GM12878 (cell line): ENCODE measurements around the gene GPR39. TPM values are rescaled to one million over a fixed set of nuclear protein-coding genes. Genes with fewer than 3 reads are reported as not detected.

Experiments
- ATAC-seq: fragments of 200-7000 bp; cut with Tn5 transposase; 3 replicates; pipeline ENCODE4 v1.9.1; 2020; ENCODE audit warnings: mild to moderate bottlenecking, moderate library complexity
- BruUV-seq: library from RNA; stranded (reverse); fragments of 400-500 nt; replicated peaks from 2 replicates; lab custom pipeline; 2021; lab: Mats Ljungman, UMichigan
- CTCF ChIA-PET: fragments of 300-600 bp; sonication (Branson Sonifier 250); formaldehyde crosslinking; extraction: SDS; loops from one replicate; lab custom pipeline; 2021; ENCODE audit warnings: inconsistent platforms; lab: Yijun Ruan, JAX
- POLR2A ChIA-PET: fragments of 350-600 bp; formaldehyde crosslinking; extraction: SDS; loops from one replicate; lab custom pipeline; 2021; ENCODE audit warnings: inconsistent platforms; lab: Charles Lee
- RAD21 ChIA-PET: fragments of 300-600 bp; sonication (Branson Sonifier 250); formaldehyde crosslinking; loops from one replicate; lab custom pipeline; 2023; ENCODE audit warnings: antibody characterized with exemption; ENCODE audit not compliant: unreplicated experiment; lab: Charles Lee
- SMC1A ChIA-PET: fragments of 300-600 bp; sonication (Branson Sonifier 250); formaldehyde crosslinking; loops from one replicate; lab custom pipeline; 2023; ENCODE audit not compliant: unreplicated experiment, uncharacterized antibody; lab: Charles Lee
- DNase-seq: peaks from one replicate; pipeline ENCODE4 v3.0.0-alpha.2; 2011; ENCODE audit warnings: low read depth, low spot score
- FAIRE-seq: peaks from 3 replicates; lab custom pipeline; 2011; peaks lifted over from hg19 to GRCh38; lab: Jason Lieb, UNC
- H2AFZ ChIP-seq: 2 replicates; pipeline ENCODE4 v1.6.0; 2011; ENCODE audit warnings: low read depth, low read length, control low read depth; ENCODE audit not compliant: control insufficient read depth
- H3K27ac ChIP-seq: 2 replicates; pipeline ENCODE4 v1.5.1; 2011; ENCODE audit warnings: control low read depth; ENCODE audit not compliant: control insufficient read depth, insufficient read depth
- H3K27me3 ChIP-seq, 2 experiments: replicated peaks in 1 of 2; 2 replicates each; pipeline versions ENCODE4 v1.6.0 to v1.6.1; 2011; ENCODE audit warnings: low read length in 1 of 2; ENCODE audit not compliant: control insufficient read depth in 2 of 2, insufficient read depth in 2 of 2
- H3K36me3 ChIP-seq, 2 experiments: 2 replicates each; pipeline ENCODE4 v1.5.1; 2011; ENCODE audit warnings: low read length in 1 of 2; ENCODE audit not compliant: control insufficient read depth in 2 of 2, insufficient read depth in 2 of 2
- H3K4me1 ChIP-seq: 2 replicates; pipeline ENCODE4 v1.6.1; 2011; ENCODE audit warnings: mild to moderate bottlenecking, low read length, moderate library complexity, mixed read lengths; ENCODE audit not compliant: control insufficient read depth, insufficient read depth
- H3K4me2 ChIP-seq: 2 replicates; pipeline ENCODE4 v1.6.0; 2011; ENCODE audit warnings: control low read depth; ENCODE audit not compliant: control insufficient read depth, insufficient read depth
- H3K4me3 ChIP-seq: fragments of 200-600 bp; sonication (generic); 2 replicates; pipeline ENCODE4 v1.5.1; 2016
- H3K79me2 ChIP-seq: 2 replicates; pipeline ENCODE4 v1.6.0; 2011; ENCODE audit warnings: low read length; ENCODE audit not compliant: control insufficient read depth, insufficient read depth
- H3K9ac ChIP-seq: 2 replicates; pipeline ENCODE4 v1.8.0; 2011; ENCODE audit warnings: low read length, control low read depth, mixed read lengths; ENCODE audit not compliant: control insufficient read depth, insufficient read depth
- H3K9me3 ChIP-seq: replicated peaks from 3 replicates; pipeline ENCODE4 v1.5.1; 2011; ENCODE audit warnings: mild to moderate bottlenecking, low read length; ENCODE audit not compliant: control insufficient read depth, insufficient read depth
- H4K20me1 ChIP-seq: 2 replicates; pipeline ENCODE4 v1.6.0; 2011; ENCODE audit not compliant: control insufficient read depth, insufficient read depth
- CREB1 ChIP-seq: IDR thresholded peaks from 2 replicates; pipeline ENCODE4 v1.6.1; 2012; ENCODE audit warnings: low read depth, mild to moderate bottlenecking, inconsistent platforms
- E4F1 ChIP-seq: fragments of 450-650 bp; IDR thresholded peaks from 2 replicates; pipeline ENCODE4 v1.6.1; 2018; ENCODE audit warnings: borderline replicate concordance, mild to moderate bottlenecking; ENCODE audit not compliant: partially characterized antibody
- EGR1 ChIP-seq, 2 experiments: IDR thresholded peaks; 1 replicate in 1 of 2; 2 replicates in 1 of 2; pipeline ENCODE4 v1.6.1; 2011 to 2012; ENCODE audit warnings: low read depth in 2 of 2, low read length in 2 of 2, borderline replicate concordance in 1 of 2, mild to moderate bottlenecking in 1 of 2, moderate library complexity in 1 of 2
- ETV6 ChIP-seq, 2 experiments: fragments of 450-650 bp in 1 of 2; IDR thresholded peaks in 1 of 2; conservative IDR thresholded peaks in 1 of 2; 2 replicates each; pipeline ENCODE4 v1.6.1; 2014; ENCODE audit warnings: antibody characterized with exemption in 1 of 2, borderline replicate concordance in 1 of 2, low read depth in 1 of 2, mild to moderate bottlenecking in 1 of 2, moderate library complexity in 1 of 2
- HCFC1 ChIP-seq: fragments of 150-350 bp; IDR thresholded peaks from 2 replicates; pipeline ENCODE4 v1.6.1; 2014; ENCODE audit warnings: low read length
- PAX8 ChIP-seq: fragments of 450-650 bp; IDR thresholded peaks from 2 replicates; pipeline ENCODE4 v1.6.1; 2017; ENCODE audit warnings: mild to moderate bottlenecking, moderate library complexity
- SMAD5 ChIP-seq: IDR thresholded peaks from 2 replicates; pipeline ENCODE4 v1.6.1; 2016; ENCODE audit warnings: antibody characterized with exemption, low read depth
- STAT1 ChIP-seq: fragments of 450-650 bp; conservative IDR thresholded peaks from 2 replicates; pipeline ENCODE4 v1.6.1; 2014; ENCODE audit warnings: antibody characterized with exemption, mild to moderate bottlenecking
- SUZ12 ChIP-seq: fragments of 200-600 bp; sonication (generic); IDR thresholded peaks from one replicate; pipeline ENCODE4 v1.6.1; 2018; ENCODE audit warnings: antibody characterized with exemption, mild to moderate bottlenecking; ENCODE audit not compliant: unreplicated experiment
- YBX1 ChIP-seq: fragments of 450-650 bp; IDR thresholded peaks from 2 replicates; pipeline ENCODE4 v1.6.1; 2016; ENCODE audit warnings: antibody characterized with exemption
- ZNF687 ChIP-seq: fragments of 450-650 bp; IDR thresholded peaks from 2 replicates; pipeline ENCODE4 v1.6.1; 2017; ENCODE audit warnings: mild to moderate bottlenecking, moderate library complexity
- WGBS: methylation state at CpG from one replicate; pipeline ENCODE4 v1.1.6; 2016; ENCODE audit warnings: low lambda C conversion rate; ENCODE audit not compliant: insufficient replicate concordance, insufficient coverage; ENCODE audit errors: missing lambda C conversion rate; 5-methylcytosine and 5-hydroxymethylcytosine counted together
- in situ Hi-C: fragments of 300-500 bp; cut with MboI; formaldehyde crosslinking; loops from 9 replicates; pipeline ENCODE4 v1.14.3; 2018; ENCODE audit warnings: mixed read lengths
- intact Hi-C: fragments of 100-400 bp; cut with micrococcal nuclease; formaldehyde crosslinking; loops from one replicate; pipeline ENCODE4 v1.14.2; 2022; ENCODE audit not compliant: unreplicated experiment
- polyA plus RNA-seq, 11 experiments: library from polyadenylated mRNA; depleted of rRNA in 4 of 11; unstranded in 6 of 11; stranded (reverse) in 5 of 11; fragments of >200 nt; fragmentation: Nextera tagmentation in 4 of 11; fragmentation: Illumina TruSeq in 1 of 11; extraction: Ambion mirVana in 4 of 11; extraction: Trizol in 1 of 11; gene quantifications; 1 replicate in 1 of 11; 2 replicates in 10 of 11; pipeline versions ENCODE4 v1.2.1 to v1.2.3, GENCODE V29; 2011 to 2016; ENCODE audit warnings: inconsistent platforms in 2 of 11, missing spikeins in 2 of 11, low read depth in 1 of 11
- total RNA-seq, 4 experiments: library from RNA; depleted of rRNA in 3 of 4; stranded (reverse); fragments of >200 nt in 3 of 4; fragmentation: Illumina TruSeq in 1 of 4; extraction: Trizol in 1 of 4; gene quantifications; 2 replicates each; pipeline versions ENCODE4 v1.2.1 to v1.2.3, GENCODE V29; 2013 to 2021

GPR39 gene
- total and polyA plus RNA-seq, 10 of the 15 experiments (the other 5 are each of a cell fraction or from before 2014, with no cell fraction given), result 0.05 to 0.23 TPM; not detected in 8

- no peak overlapping the region for H3K4me3 ChIP-seq
- H4K20me1 ChIP-seq, result no peaks in the 10 kb centered on the region
- no peak overlapping the region for H3K4me2 ChIP-seq
- ChIA-PET SMC1A (interaction anchor here (2.3 kb wide), 1 partner anchor 12 kb away, joined by 10 read pairs; no protein-coding TSS in a partner anchor), CTCF (interaction anchor here (1.1 kb wide), 1 partner anchor 12 kb away, joined by 5 read pairs; no protein-coding TSS in a partner anchor), RAD21 (no interaction called here), POLR2A (no interaction called here)
- DNase-seq (no peak), ATAC-seq (no peak), FAIRE-seq (no peak)
- H2AFZ ChIP-seq, result no peak overlapping the region
- in situ Hi-C loops, result no loop called here
- no peaks in the 10 kb centered on the region for H3K79me2 ChIP-seq
- H3K9me3 ChIP-seq, result no peaks in the 10 kb centered on the region
- no peak overlapping the region for H3K27ac ChIP-seq
- WGBS, result 0% methylated on average over 2 of the region's 2 CpGs
- no TSS peak for BruUV-seq
- no peak for TF ChIP-seq PAX8
- no peak for TF ChIP-seq SMAD5
- no peak for TF ChIP-seq SUZ12
- no peak for TF ChIP-seq CREB1
- no peak for TF ChIP-seq ETV6 (conservative IDR thresholded peaks at IDR 0.05 in 1 of 2, IDR thresholded peaks at IDR 0.05 in 1 of 2; ENCODE audit: borderline replicate concordance in 1 of 2, low read depth in 1 of 2)
- no peaks in the 10 kb centered on the region for H3K36me3 ChIP-seq
- H3K9ac ChIP-seq, result no peak overlapping the region
- intact Hi-C loops, result no loop called here
- no peaks in the 10 kb centered on the region; a peak in 1 of 4 replicates for H3K27me3 ChIP-seq
- no peaks in the 10 kb centered on the region for H3K4me1 ChIP-seq
Observed at GRCh38 chr2:132559921-132560320, 143.3 kb downstream of the GPR39 start.

- POLR2A ChIA-PET, result no interaction called here
- Histone ChIP-seq H3K27ac (no peak overlapping the region), H3K4me3 (no peak overlapping the region), H4K20me1 (no peaks in the 10 kb centered on the region), H3K9me3 (no peaks in the 10 kb centered on the region), H3K4me2 (no peak overlapping the region), H2AFZ (no peak overlapping the region), H3K4me1 (no peaks in the 10 kb centered on the region), H3K27me3 (no peaks in the 10 kb centered on the region; a peak in 1 of 4 replicates), H3K36me3 (no peaks in the 10 kb centered on the region), H3K79me2 (no peaks in the 10 kb centered on the region), H3K9ac (no peak overlapping the region)
- intact Hi-C loops (no loop called here), in situ Hi-C loops (no loop called here)
- FAIRE-seq, result no peak
- no TSS peak for BruUV-seq
- CTCF ChIA-PET, result interaction anchor here (1.1 kb wide), 1 partner anchor 13 kb away, joined by 5 read pairs; no protein-coding TSS in a partner anchor
- RAD21 ChIA-PET, result interaction anchor here (0.7 kb wide), 1 partner anchor 34 kb away, joined by 3 read pairs; no protein-coding TSS in a partner anchor
- DNase-seq, result no peak
- ATAC-seq, result no peak
- SMC1A ChIA-PET, result interaction anchor here (2.3 kb wide), 1 partner anchor 13 kb away, joined by 10 read pairs; no protein-coding TSS in a partner anchor
- 0% methylated on average over 2 of the region's 2 CpGs for WGBS
- TF ChIP-seq HCFC1 (no peak), EGR1 (IDR thresholded peaks at IDR 0.05; ENCODE audit: borderline replicate concordance in 1 of 2, low read depth in 2 of 2, low read length in 2 of 2) (no peak), ZNF687 (no peak), E4F1 (no peak), YBX1 (no peak), STAT1 (no peak)
Observed at GRCh38 chr2:132560562-132560961, 144.0 kb downstream of the GPR39 start.
